ENCODE measurements around the gene PIP4K2C. TPM values are rescaled to one million over a fixed set of nuclear protein-coding genes. Genes with fewer than 3 reads are reported as not detected.
"Not testable (repeated sequence)": the region's sequence is repeated elsewhere in the genome, so short reads cannot be mapped to it uniquely, and the experiment has no call there.

PIP4K2C gene
- total RNA-seq, 1 experiment from 2014 or later = 37.1 TPM

DNA sequence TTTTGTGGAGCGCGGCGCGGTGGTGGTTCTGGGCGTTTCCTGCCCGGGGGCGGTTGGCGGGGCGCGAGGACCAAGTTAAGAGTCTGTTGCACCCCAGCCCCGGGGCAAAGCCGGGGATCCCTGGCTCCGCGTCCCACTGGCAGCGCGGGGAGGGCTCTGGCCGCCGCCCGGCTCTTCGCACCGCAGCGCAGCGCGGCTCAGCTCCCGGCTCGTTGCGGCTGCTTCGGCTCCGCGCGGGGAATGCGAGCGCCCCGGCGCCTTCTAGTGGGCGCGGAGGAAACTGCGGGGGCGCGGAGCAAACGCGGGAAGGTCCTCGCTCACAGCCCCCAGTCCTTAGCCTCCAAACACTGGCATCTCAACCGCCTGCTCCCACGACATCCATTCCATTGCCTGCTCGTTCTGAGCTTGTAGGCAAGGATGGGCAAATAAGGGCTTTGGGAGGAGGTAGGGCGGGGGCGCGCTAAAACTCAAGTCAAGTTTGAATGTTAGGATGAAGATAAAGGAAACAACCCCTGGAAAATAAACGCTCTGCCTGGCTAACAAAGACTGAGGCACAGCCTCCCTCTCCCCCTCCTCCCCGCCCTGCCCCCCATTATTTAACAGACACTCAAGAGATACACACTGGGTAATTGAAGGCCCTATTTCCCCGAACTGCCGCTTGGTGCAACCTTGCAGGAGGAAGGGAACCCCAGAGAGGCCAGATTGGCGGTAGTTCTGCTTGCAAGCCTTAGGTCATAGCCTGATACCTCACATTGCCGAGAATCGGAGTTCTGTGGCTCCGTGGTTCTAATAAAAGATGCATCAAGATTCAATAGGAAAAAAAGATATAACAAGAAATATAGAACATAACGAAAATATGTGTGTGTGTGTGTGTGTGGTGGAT, 42.2 kb downstream of the PIP4K2C start, which contains the start of gene B4GALNT1:
B4GALNT1 (minus strand) TSS at position 244 of the 883 bp plus-strand sequence. CDS start 1,069 bp downstream, outside the sequence.
- no peak within 1 kb of the TSS for H3K27ac ChIP-seq (ENCODE audit: insufficient read length, low read depth, low read length)
- H3K23ac ChIP-seq (ENCODE audit: insufficient read length, low read depth, low read length) = no peak within 1 kb of the TSS
- peaks cover 3% of the 10 kb centered on the region for H4K20me1 ChIP-seq (ENCODE audit: control insufficient read depth, insufficient read depth, insufficient read length)
- H2BK120ac ChIP-seq (ENCODE audit: low read depth, low read length, poor library complexity, severe bottlenecking) = no peak within 1 kb of the TSS
- H3K27me3 ChIP-seq (ENCODE audit: insufficient read depth, low read length) = peaks cover 41% of the 10 kb centered on the region
- no peak within 1 kb of the TSS for H4K91ac ChIP-seq (ENCODE audit: insufficient read length, low read depth, low read length)
- H3K23me2 ChIP-seq (ENCODE audit: insufficient read length, low read depth, low read length, poor library complexity, severe bottlenecking) = peaks cover 15% of the 10 kb centered on the region
- H2BK12ac ChIP-seq (ENCODE audit: insufficient read length, low read depth, low read length) = no peak within 1 kb of the TSS
- Mint-ChIP-seq H3K27me3 (ENCODE audit: low read depth) (peaks cover 70% of the 10 kb centered on the region), H3K36me3 (ENCODE audit: insufficient read depth in 1 of 3, low read depth in 3 of 3) (no peaks in the 10 kb centered on the region), H3K27ac (no peak within 1 kb of the TSS), H3K4me3 (peak within 1 kb of the TSS; percentile 66 to 87), H3K9me3 (no peaks in the 10 kb centered on the region), H3K4me1 (peaks cover 10 to 22% of the 10 kb centered on the region in 2 experiments)
- no peak within 1 kb of the TSS for H3K56ac ChIP-seq (ENCODE audit: insufficient read length, low read depth, low read length)
- H3K18ac ChIP-seq (ENCODE audit: insufficient read length, low read depth, low read length) = no peak within 1 kb of the TSS
- no peaks in the 10 kb centered on the region for H3K79me2 ChIP-seq (ENCODE audit: insufficient read depth, low read length)
- no peak within 1 kb of the TSS for H2BK5ac ChIP-seq (ENCODE audit: insufficient read length, low read length)
- H3K9me3 ChIP-seq (ENCODE audit: control insufficient read depth, low read depth, low read length) = no peaks in the 10 kb centered on the region
- H2AFZ ChIP-seq (ENCODE audit: low read length) = no peak within 1 kb of the TSS
- 100% methylated on average over 1 of the region's 58 CpGs for WGBS (ENCODE audit: extremely low coverage, insufficient read length, low lambda C conversion rate)
- H4K8ac ChIP-seq (replicated peaks; ENCODE audit: insufficient read length, low read depth, low read length) = no peak within 1 kb of the TSS
- H2BK20ac ChIP-seq (ENCODE audit: low read depth, low read length, poor library complexity, severe bottlenecking) = no peak within 1 kb of the TSS
- no peaks in the 10 kb centered on the region; the same call in 1 of the 2 replicates for H3K4me1 ChIP-seq (ENCODE audit: insufficient read depth, low read length)
- H3K4ac ChIP-seq (ENCODE audit: low read depth, low read length) = no peak within 1 kb of the TSS
- no peak within 1 kb of the TSS for H2AK5ac ChIP-seq (ENCODE audit: insufficient read length, low read length)
- TF ChIP-seq, protein P1, sequence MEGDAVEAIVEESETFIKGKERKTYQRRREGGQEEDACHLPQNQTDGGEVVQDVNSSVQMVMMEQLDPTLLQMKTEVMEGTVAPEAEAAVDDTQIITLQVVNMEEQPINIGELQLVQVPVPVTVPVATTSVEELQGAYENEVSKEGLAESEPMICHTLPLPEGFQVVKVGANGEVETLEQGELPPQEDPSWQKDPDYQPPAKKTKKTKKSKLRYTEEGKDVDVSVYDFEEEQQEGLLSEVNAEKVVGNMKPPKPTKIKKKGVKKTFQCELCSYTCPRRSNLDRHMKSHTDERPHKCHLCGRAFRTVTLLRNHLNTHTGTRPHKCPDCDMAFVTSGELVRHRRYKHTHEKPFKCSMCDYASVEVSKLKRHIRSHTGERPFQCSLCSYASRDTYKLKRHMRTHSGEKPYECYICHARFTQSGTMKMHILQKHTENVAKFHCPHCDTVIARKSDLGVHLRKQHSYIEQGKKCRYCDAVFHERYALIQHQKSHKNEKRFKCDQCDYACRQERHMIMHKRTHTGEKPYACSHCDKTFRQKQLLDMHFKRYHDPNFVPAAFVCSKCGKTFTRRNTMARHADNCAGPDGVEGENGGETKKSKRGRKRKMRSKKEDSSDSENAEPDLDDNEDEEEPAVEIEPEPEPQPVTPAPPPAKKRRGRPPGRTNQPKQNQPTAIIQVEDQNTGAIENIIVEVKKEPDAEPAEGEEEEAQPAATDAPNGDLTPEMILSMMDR (conservative IDR thresholded peaks at IDR 0.05) = peak; percentile 87
- H3K9ac ChIP-seq (ENCODE audit: extremely low read depth, insufficient read length, low read length) = no peak within 1 kb of the TSS
- no peak within 1 kb of the TSS for H3K14ac ChIP-seq (ENCODE audit: insufficient read depth, low read length)
- no peak within 1 kb of the TSS for H2BK15ac ChIP-seq (ENCODE audit: low read depth, low read length)
- no peak within 1 kb of the TSS for H4K5ac ChIP-seq (ENCODE audit: insufficient read length, low read depth, low read length)
- H3K4me2 ChIP-seq (ENCODE audit: insufficient read depth, insufficient read length, low read length) = peak within 1 kb of the TSS; percentile 69
- H3K79me1 ChIP-seq (ENCODE audit: insufficient read depth, low read depth, low read length, poor library complexity, severe bottlenecking) = no peaks in the 10 kb centered on the region
- no peak within 1 kb of the TSS for H3T11ph ChIP-seq (ENCODE audit: low read length)
- DNase-seq = peak; percentile 83

DNA sequence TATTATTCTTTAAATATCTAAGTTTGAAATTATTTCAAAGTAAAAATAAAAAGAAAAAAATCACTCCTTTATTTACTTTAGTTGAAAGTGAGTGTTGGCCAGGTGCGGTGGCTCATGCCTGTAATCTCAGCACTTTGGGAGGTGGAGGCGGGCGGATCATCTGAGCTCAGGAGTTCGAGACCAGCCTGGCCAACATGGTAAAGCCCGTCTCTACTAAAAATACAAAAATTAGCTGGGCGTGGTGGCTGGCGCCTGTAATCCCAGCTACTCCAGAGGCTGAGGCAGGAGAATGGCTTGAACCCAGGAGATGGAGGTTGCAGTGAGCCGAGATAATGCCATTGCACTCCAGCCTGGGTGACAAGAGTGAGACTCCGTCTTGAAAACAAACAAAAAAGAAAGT, 45.7 kb downstream of the PIP4K2C start:
- H3K27ac ChIP-seq (ENCODE audit: insufficient read length, low read depth, low read length); H3T11ph ChIP-seq (ENCODE audit: low read length); H3K9me3 Mint-ChIP-seq; H2AFZ ChIP-seq (ENCODE audit: low read length); H3K23ac ChIP-seq (ENCODE audit: insufficient read length, low read depth, low read length); H2BK120ac ChIP-seq (ENCODE audit: low read depth, low read length, poor library complexity, severe bottlenecking); H3K4me1 ChIP-seq (ENCODE audit: insufficient read depth, low read length); H3K36me3 Mint-ChIP-seq (ENCODE audit: insufficient read depth in 1 of 3, low read depth in 3 of 3); H3K79me2 ChIP-seq (ENCODE audit: insufficient read depth, low read length); H3K4me2 ChIP-seq (ENCODE audit: insufficient read depth, insufficient read length, low read length); H2BK5ac ChIP-seq (ENCODE audit: insufficient read length, low read length); H3K14ac ChIP-seq (ENCODE audit: insufficient read depth, low read length); H3K79me1 ChIP-seq (ENCODE audit: insufficient read depth, low read depth, low read length, poor library complexity, severe bottlenecking); H2BK12ac ChIP-seq (ENCODE audit: insufficient read length, low read depth, low read length); H3K56ac ChIP-seq (ENCODE audit: insufficient read length, low read depth, low read length); H3K27me3 ChIP-seq (ENCODE audit: insufficient read depth, low read length); H3K9ac ChIP-seq (ENCODE audit: extremely low read depth, insufficient read length, low read length); H4K5ac ChIP-seq (ENCODE audit: insufficient read length, low read depth, low read length); H2BK15ac ChIP-seq (ENCODE audit: low read depth, low read length); H3K9me3 ChIP-seq (ENCODE audit: control insufficient read depth, low read depth, low read length); H2BK20ac ChIP-seq (ENCODE audit: low read depth, low read length, poor library complexity, severe bottlenecking); H4K8ac ChIP-seq (replicated peaks; ENCODE audit: insufficient read length, low read depth, low read length); H2AK5ac ChIP-seq (ENCODE audit: insufficient read length, low read length); H3K27ac Mint-ChIP-seq; H3K18ac ChIP-seq (ENCODE audit: insufficient read length, low read depth, low read length); H3K4me3 Mint-ChIP-seq; DNase-seq; H3K4ac ChIP-seq (ENCODE audit: low read depth, low read length); H4K91ac ChIP-seq (ENCODE audit: insufficient read length, low read depth, low read length); H4K20me1 ChIP-seq (ENCODE audit: control insufficient read depth, insufficient read depth, insufficient read length): not testable (repeated sequence)
- Mint-ChIP-seq H3K27me3 (ENCODE audit: low read depth) (peaks cover 39% of the 10 kb centered on the region), H3K4me1 (peaks cover 16 to 18% of the 10 kb centered on the region in 2 experiments)
- no CpG with 5 or more reads among the region's 9 CpGs for WGBS (ENCODE audit: extremely low coverage, insufficient read length, low lambda C conversion rate)
- peaks cover 12% of the 10 kb centered on the region for H3K23me2 ChIP-seq (ENCODE audit: insufficient read length, low read depth, low read length, poor library complexity, severe bottlenecking)

Measured in H9 (cell line).